GM18511 (cell line): Measurements from ENCODE around the gene SPAG9.
A peak's percentile ranks its signal among the peaks of the same experiment; 100 is the strongest.

Experiments
- ATAC-seq: cut with Tn5 transposase; IDR thresholded peaks from one replicate; pipeline ENCODE4 v1.9.1; 2021; ENCODE audit warnings: mild to moderate bottlenecking, moderate library complexity; ENCODE audit not compliant: unreplicated experiment

Gene SPAG9

GRCh38 chr17:51120739-51121619 is at the start of gene SPAG9:
TSS of gene SPAG9 (minus strand) at chr17:51120868. CDS start at chr17:51120656, 212 bp downstream.
- peak; percentile 76 for ATAC-seq

- ATAC-seq, result no peak
Measured at GRCh38 chr17:51169340-51169739, 48.7 kb upstream of the SPAG9 start.

GRCh38 chr17:51166987-51167931 is 46.6 kb upstream of the SPAG9 start:
- peak; percentile 57 for ATAC-seq

DNA sequence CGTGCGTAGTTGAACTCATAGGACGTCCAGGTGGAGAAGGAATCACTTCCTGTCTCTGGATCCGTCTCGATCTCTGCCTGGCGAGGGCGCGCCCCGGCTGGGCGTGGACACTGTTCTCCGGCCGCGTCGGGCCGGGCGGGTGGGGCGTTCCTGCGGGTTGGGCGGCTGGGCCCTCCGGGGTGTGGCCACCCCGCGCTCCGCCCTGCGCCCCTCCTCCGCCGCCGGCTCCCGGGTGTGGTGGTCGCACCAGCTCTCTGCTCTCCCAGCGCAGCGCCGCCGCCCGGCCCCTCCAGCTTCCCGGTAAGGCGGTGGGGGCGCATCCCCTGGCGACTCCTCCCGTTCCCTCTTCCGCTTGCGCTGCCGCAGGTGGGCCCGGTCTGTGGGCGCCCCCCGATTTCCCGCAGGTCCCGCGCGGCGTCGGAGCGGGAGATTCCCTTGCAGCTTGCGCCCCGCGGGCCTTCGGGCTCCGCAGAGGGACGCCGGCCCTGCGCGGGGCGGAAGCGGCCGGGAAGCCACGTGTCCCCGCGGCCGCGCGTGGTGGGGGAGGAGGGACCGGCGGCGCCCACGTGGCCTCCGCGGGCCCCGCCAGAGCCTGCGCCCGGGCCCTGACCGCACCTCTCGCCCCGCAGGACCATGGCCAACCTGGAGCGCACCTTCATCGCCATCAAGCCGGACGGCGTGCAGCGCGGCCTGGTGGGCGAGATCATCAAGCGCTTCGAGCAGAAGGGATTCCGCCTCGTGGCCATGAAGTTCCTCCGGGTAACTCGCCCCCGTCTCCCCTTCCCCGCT is 45.7 kb upstream of the SPAG9 start, which contains the start of gene NME2:
Gene NME2 (plus strand): TSS at position 214 of the 789 bp plus-strand sequence. CDS start 420 bp downstream, at position 634.
- ATAC-seq, result peak; percentile 84

GRCh38 chr17:51165680-51166197 is 45.1 kb upstream of the SPAG9 start:
- peak; percentile 36 for ATAC-seq

DNA sequence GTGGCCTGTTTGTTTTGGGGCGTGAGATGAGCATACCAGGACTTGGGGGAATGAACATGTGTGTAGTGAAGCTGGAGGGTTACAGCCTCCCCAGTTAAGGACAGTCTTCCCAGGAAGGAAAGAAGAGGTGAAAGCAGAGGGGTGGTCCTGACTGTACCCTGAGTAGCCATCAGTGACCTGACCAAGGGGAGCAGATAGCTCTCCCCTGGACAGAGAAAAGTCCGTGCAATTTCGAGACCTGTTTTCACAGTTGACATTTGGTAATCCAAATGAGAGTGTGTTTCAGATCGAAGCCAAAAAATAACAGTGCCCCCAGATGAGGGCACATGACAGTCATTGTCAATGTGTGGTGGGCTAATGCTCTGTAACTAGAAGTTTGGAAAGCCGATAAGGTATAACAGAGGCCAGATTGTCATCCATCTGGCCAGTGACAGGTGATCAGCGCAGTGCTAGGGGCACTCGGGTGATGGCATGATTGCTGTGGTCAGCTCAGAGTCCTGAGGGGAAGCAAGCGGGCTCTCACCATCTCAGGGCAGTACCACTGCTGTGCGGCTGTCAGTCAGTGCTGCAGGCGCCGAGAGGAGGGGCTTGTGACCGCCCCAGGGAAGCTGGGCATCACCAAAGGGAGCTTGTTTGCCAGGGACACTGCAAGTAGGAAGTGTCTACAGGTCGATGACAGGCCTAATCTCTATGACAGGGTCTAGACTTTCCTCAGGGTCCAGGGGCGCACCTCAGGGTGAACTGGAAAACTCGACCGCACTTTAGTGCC is 44.4 kb upstream of the SPAG9 start:
- no peak for ATAC-seq

DNA sequence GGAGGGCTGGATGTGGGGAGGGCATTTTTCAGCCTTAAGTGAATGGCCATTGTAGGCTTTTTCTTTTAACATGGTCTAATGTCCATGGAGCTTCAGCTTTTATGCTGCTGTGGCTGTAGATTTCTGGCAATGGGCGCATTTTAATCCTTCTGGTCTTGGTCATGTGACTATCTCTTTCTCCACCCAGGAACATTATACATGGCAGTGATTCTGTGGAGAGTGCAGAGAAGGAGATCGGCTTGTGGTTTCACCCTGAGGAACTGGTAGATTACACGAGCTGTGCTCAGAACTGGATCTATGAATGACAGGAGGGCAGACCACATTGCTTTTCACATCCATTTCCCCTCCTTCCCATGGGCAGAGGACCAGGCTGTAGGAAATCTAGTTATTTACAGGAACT is 40.9 kb upstream of the SPAG9 start:
- no peak for ATAC-seq

DNA sequence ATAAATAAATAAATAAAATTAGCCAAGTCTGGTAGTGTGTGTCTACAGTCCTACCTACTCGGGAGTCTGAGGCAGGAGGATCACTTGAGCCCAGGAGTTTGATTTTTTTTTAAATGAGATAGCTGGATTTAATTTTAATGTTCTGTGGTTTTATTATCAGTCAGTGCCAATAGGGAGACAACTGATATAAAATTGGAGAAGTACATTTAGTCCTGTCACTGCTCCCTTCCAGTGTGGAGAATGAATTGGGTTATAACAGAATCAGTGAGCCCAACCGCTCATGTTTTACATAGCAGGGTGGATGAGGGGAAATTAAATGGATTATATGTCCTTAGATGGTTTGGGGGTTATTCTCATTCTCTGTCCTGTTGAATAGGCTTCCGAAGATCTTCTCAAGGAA is 38.9 kb upstream of the SPAG9 start:
- ATAC-seq, result no peak

DNA sequence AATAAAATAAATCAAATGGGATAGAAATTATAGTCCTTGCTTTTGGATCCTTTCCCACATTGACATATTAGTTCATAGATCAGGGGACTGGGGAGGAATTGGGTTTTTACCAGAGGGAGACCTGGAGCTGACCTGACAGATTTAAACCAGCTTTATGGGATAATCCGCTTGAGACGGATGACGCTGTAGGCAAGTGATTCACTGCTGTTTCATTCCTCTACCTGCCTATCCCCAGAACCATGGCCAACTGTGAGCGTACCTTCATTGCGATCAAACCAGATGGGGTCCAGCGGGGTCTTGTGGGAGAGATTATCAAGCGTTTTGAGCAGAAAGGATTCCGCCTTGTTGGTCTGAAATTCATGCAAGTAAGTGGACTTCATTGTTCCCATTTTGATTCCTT is 34.7 kb upstream of the SPAG9 start:
- ATAC-seq, result no peak

GRCh38 chr17:51154176-51154575 is 33.5 kb upstream of the SPAG9 start:
- no peak for ATAC-seq

DNA sequence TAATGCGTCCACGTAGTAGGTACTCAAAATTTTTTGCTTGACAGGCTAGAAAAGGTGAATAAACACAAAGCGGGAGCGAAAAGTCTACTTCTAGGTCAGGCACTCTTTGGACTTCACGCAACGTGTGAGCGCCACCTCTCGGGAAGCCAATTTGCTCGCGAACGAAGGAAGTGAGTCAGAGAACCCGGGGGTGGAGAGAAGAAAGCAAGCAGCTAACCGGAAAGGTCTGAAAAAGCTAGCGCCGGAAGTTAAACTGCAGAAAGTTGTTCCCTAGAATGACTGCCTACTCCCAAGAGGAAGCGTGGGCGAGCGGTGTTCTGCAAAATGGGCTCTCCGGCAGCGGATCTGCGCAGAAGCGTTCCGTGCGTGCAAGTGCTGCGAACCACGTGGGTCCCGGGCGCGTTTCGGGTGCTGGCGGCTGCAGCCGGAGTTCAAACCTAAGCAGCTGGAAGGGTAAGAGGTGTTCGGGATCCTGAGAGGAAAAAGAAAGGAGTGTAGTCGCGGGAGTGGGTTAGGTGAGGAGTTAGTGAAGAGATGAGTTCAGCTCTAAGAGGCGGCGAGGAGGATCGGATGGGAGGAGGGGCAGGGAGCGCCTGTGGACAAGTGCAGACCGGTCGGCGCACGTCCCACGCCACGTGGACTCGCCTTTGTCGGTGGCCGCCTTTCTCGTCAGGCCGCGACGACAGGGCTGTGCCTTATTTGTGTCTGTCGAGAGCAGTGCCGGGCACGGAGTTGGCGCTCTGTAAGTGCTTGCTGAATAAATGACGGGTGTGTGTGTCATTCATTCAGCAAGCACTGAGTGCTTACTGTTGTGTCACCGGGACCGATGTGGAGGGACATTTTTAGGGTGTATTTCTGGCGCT is 32.8 kb upstream of the SPAG9 start, which contains the start of gene NME1:
Gene NME1 (plus strand): TSS at position 350 of the 863 bp plus-strand sequence. CDS start 2,096 bp downstream, outside the sequence.
- peak; percentile 95 for ATAC-seq

DNA sequence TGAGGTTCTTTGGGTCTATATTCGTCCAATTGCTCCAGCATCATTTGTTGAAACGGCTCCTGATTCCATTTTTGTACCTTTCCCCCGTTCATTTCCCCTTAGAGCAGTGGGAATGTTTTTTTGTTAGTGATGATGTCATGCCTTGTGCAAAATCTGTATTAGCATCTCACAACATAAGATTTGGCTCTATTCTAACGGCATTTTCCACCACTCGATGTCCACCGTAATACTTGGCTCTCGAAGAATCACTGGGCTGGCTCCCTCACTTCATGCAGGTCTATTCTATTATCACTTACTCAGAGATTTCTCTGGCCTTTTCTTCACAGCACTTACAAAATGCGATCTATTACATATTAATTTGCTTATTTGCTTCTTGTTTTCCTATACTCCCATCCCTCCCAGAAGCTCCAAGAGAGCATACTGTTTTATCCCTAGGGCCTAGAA is 32.1 kb upstream of the SPAG9 start:
- ATAC-seq, result peak; percentile 1

- no peak for ATAC-seq
Measured at GRCh38 chr17:51150932-51151331, 30.3 kb upstream of the SPAG9 start.

DNA sequence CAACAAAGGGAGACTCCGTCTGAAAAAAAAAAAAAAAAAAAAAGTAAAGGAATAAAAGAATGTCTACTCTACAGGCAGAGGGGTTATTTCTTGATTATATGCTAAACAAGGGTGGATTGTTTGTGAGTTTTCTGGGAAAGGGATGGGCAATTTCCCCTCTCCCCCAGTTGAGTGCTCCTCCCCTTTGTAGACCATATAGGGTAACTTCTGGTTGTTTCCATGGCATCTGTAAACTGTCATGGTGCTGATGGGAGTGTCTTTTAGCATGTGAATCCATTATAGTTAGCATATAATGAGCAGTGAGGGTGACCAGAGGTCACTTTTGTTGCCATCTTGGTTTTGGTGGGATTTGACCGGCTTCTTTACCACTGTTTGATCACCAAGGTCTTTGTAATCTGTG is 28.5 kb upstream of the SPAG9 start:
- ATAC-seq, result no peak

GRCh38 chr17:51147650-51148049 is 27.0 kb upstream of the SPAG9 start:
- ATAC-seq, result no peak

- ATAC-seq, result no peak
Measured at GRCh38 chr17:51144266-51145022, 23.8 kb upstream of the SPAG9 start.

- no peak for ATAC-seq
Measured at GRCh38 chr17:51142597-51142996, 21.9 kb upstream of the SPAG9 start.

DNA sequence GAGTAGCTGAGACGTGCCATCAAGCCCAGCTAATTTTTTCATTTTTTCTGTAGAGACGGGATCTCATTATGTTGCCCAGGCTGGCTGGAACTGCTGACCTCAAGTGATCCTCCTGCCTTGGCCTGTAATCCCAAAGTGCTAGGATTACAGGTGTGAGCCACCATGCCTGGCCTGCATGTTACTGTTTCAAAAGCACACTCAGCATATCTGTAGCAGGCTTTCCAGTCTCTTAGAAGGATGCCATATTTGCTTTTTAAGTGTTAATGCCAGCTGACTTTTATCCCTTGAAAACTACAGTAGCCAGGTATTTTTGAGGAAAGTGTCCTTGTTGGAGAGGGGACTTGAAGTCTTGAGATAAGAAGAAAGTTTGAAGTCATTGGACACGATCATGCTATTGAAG is 15.3 kb upstream of the SPAG9 start:
- no peak for ATAC-seq
